SK-N-SH (cell line): ENCODE measurements around the gene FRMD7. TPM values are rescaled to one million over a fixed set of nuclear protein-coding genes. Genes with fewer than 3 reads are reported as not detected.

Experiments
- CTCF ChIA-PET: fragments of 300-600, 350-600 bp; formaldehyde crosslinking; extraction: SDS; loops from one replicate; lab custom pipeline; 2021; lab: Yijun Ruan, JAX
- POLR2A ChIA-PET: fragments of 350-600 bp; sonication (Branson Sonifier 250); formaldehyde crosslinking; extraction: SDS; loops from one replicate; lab custom pipeline; 2020; ENCODE audit warnings: antibody characterized with exemption, inconsistent platforms; lab: Yijun Ruan, JAX
- DNase-seq: peaks from one replicate; pipeline ENCODE4 v3.0.0; 2012
- H2AFZ ChIP-seq: fragments of 200-600 bp; sonication (generic); 2 replicates; pipeline ENCODE4 v1.8.1; 2016; ENCODE audit warnings: antibody characterized with exemption, mild to moderate bottlenecking, low read depth
- H3F3A ChIP-seq: fragments of 200-600 bp; sonication (generic); replicated peaks from 2 replicates; pipeline ENCODE3; 2016; ENCODE audit warnings: antibody characterized with exemption, mild to moderate bottlenecking; ENCODE audit not compliant: insufficient read depth
- H3K27ac ChIP-seq, 2 experiments: fragments of 200-500 bp in 1 of 2; fragments of 200-600 bp in 1 of 2; sonication (Bioruptor generic) in 1 of 2; sonication (generic), shearing (Covaris generic) in 1 of 2; 2 replicates each; pipeline versions ENCODE4 v1.5.1 to v1.6.1; 2014 to 2016; ENCODE audit warnings: low read depth in 2 of 2, inconsistent platforms in 1 of 2, low read length in 1 of 2, mild to moderate bottlenecking in 1 of 2, mixed read lengths in 1 of 2
- H3K27me3 ChIP-seq: fragments of 200-600 bp; sonication (generic), shearing (Covaris generic); 2 replicates; pipeline ENCODE4 v1.6.1; 2016; ENCODE audit warnings: mixed run types; ENCODE audit not compliant: insufficient read depth
- H3K36me3 ChIP-seq, 2 experiments: fragments of 200-500 bp in 1 of 2; fragments of 200-600 bp in 1 of 2; sonication (Bioruptor generic) in 1 of 2; sonication (generic) in 1 of 2; replicated peaks in 1 of 2; 2 replicates each; pipeline versions ENCODE3 to v1.5.1; 2014 to 2016; ENCODE audit warnings: low read length in 1 of 2, mild to moderate bottlenecking in 1 of 2; ENCODE audit not compliant: insufficient read depth in 2 of 2, control insufficient read depth in 1 of 2
- H3K4me1 ChIP-seq, 2 experiments: fragments of 200-500 bp in 1 of 2; fragments of 200-600 bp in 1 of 2; sonication (Bioruptor generic) in 1 of 2; sonication (generic), shearing (Covaris generic) in 1 of 2; 2 replicates each; pipeline versions ENCODE4 v1.5.1 to v1.6.1; 2014 to 2016; ENCODE audit warnings: low read depth in 1 of 2, low read length in 1 of 2, mixed run types in 1 of 2; ENCODE audit not compliant: insufficient read depth in 2 of 2, control insufficient read depth in 1 of 2
- H3K4me2 ChIP-seq: fragments of 200-600 bp; sonication (generic), shearing (Covaris generic); 2 replicates; pipeline ENCODE4 v1.6.1; 2017; ENCODE audit warnings: mixed run types
- H3K4me3 ChIP-seq, 2 experiments: fragments of 200-500 bp in 1 of 2; fragments of 200-600 bp in 1 of 2; sonication (Bioruptor generic) in 1 of 2; sonication (generic), shearing (Covaris generic) in 1 of 2; 2 replicates each; pipeline versions ENCODE4 v1.5.1 to v1.8.1; 2014 to 2016; ENCODE audit warnings: low read depth in 2 of 2, inconsistent platforms in 1 of 2, low read length in 1 of 2, mild to moderate bottlenecking in 1 of 2, mixed read lengths in 1 of 2, moderate library complexity in 1 of 2
- H3K79me2 ChIP-seq: fragments of 200-600 bp; sonication (generic); 2 replicates; pipeline ENCODE4 v1.8.1; 2017; ENCODE audit warnings: mild to moderate bottlenecking; ENCODE audit not compliant: insufficient read depth
- H3K9ac ChIP-seq: fragments of 200-600 bp; sonication (generic); 2 replicates; pipeline ENCODE4 v1.6.1; 2017; ENCODE audit warnings: mixed run types
- H3K9me2 ChIP-seq: fragments of 200-600 bp; sonication (generic); 2 replicates; pipeline ENCODE4 v1.6.1; 2017; ENCODE audit warnings: mixed run types
- H3K9me3 ChIP-seq: fragments of 200-600 bp; sonication (generic); 2 replicates; pipeline ENCODE4 v1.6.1; 2017; ENCODE audit warnings: mixed run types, mild to moderate bottlenecking, moderate library complexity
- H4K20me1 ChIP-seq: fragments of 200-600 bp; sonication (generic); 2 replicates; pipeline ENCODE4 v1.6.1; 2017; ENCODE audit warnings: mild to moderate bottlenecking, mixed run types; ENCODE audit not compliant: insufficient read depth
- EP300 ChIP-seq, 2 experiments: IDR thresholded peaks; 2 replicates each; pipeline versions ENCODE4 v1.4.0 to v1.6.1; 2012; ENCODE audit warnings: borderline replicate concordance in 1 of 2, low read depth in 1 of 2, low read length in 1 of 2
- FOXM1 ChIP-seq: IDR thresholded peaks from 2 replicates; pipeline ENCODE4 v1.4.0; 2012; ENCODE audit warnings: low read depth, mild to moderate bottlenecking
- IRF3 ChIP-seq: fragments of 150-350 bp; IDR thresholded peaks from 2 replicates; pipeline ENCODE4 v1.6.1; 2016; ENCODE audit warnings: mild to moderate bottlenecking, low read depth, low read length
- JUND ChIP-seq: IDR thresholded peaks from 2 replicates; pipeline ENCODE4 v1.4.0; 2012
- MXI1 ChIP-seq: IDR thresholded peaks from 2 replicates; pipeline ENCODE4 v1.6.1; 2012; ENCODE audit warnings: mild to moderate bottlenecking, low read depth, low read length, improper control_type of control experiment
- NRF1 ChIP-seq: IDR thresholded peaks from 2 replicates; pipeline ENCODE4 v1.6.1; 2012; ENCODE audit warnings: low read depth, mild to moderate bottlenecking, low read length
- POLR2AphosphoS5 ChIP-seq: IDR thresholded peaks from 2 replicates; pipeline ENCODE4 v1.6.1; 2012; ENCODE audit warnings: low read depth, low read length
- RAD21 ChIP-seq: IDR thresholded peaks from 2 replicates; pipeline ENCODE4 v1.6.1; 2012; ENCODE audit warnings: mild to moderate bottlenecking, low read length
- RCOR1 ChIP-seq: fragments of 150-350 bp; IDR thresholded peaks from 2 replicates; pipeline ENCODE4 v1.6.1; 2017; ENCODE audit warnings: antibody characterized with exemption, low read length
- REST ChIP-seq: IDR thresholded peaks from 2 replicates; pipeline ENCODE4 v1.6.1; 2012; ENCODE audit warnings: mild to moderate bottlenecking, low read depth, low read length, moderate library complexity
- RFX5 ChIP-seq: IDR thresholded peaks from 2 replicates; pipeline ENCODE4 v1.6.1; 2012; ENCODE audit warnings: mild to moderate bottlenecking, improper control_type of control experiment, low read length
- SIN3A ChIP-seq: IDR thresholded peaks from 2 replicates; pipeline ENCODE4 v1.6.1; 2012; ENCODE audit warnings: low read depth, mild to moderate bottlenecking, low read length, moderate library complexity, borderline replicate concordance
- WGBS: methylation state at CpG from one replicate; pipeline ENCODE4 v1.1.6; 2017; ENCODE audit warnings: low lambda C conversion rate; 5-methylcytosine and 5-hydroxymethylcytosine counted together
- polyA plus RNA-seq, 3 experiments: library from polyadenylated mRNA; depleted of rRNA; stranded (reverse); fragments of >200 nt; gene quantifications; 2 replicates each; pipeline ENCODE4 v1.2.3, GENCODE V29; 2012
- TF ChIP-seq, protein P1 (sequence below): IDR thresholded peaks from 2 replicates; pipeline ENCODE4; 2012

Gene FRMD7
- polyA plus RNA-seq, 1 of the 3 experiments (the other 2 are of a cell fraction), result not detected

DNA sequence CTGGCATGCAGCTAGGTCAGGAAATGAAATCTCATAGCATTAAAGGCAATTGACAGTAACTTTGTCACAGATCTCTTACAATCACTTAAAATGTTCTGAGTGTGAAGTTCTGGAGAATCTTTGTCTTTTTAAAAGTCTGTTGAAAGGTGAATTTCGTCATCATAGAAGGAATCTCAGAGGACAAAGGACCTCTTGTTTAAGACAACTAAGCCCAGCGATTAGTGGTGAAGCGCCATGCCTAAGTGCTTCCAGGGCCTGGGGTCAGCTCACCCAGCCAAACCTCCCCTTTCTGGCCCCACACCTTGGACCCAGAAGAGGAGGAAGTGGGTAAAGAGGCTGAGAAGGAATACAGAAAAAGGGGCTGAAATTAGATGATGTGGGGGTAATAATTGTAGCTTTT lies 8.5 kb downstream of the FRMD7 start:
- H4K20me1 ChIP-seq, result no peaks in the 10 kb centered on the region
- H3K9ac ChIP-seq, result no peak overlapping the region
- CTCF ChIA-PET, result interaction anchor here (0.6 kb wide), 1 partner anchor 89 kb away, joined by 3 read pairs; no protein-coding TSS in a partner anchor
- H3K9me3 ChIP-seq, result no peaks in the 10 kb centered on the region
- H2AFZ ChIP-seq, result no peak overlapping the region
- no peak overlapping the region for H3K27ac ChIP-seq
- no peak overlapping the region for H3K4me2 ChIP-seq
- peaks cover 12% of the 10 kb centered on the region; the same call in 1 of the 2 replicates for H3K27me3 ChIP-seq
- WGBS, result 35% methylated on average over 3 of the region's 3 CpGs
- H3K36me3 ChIP-seq, result no peaks in the 10 kb centered on the region
- no peaks in the 10 kb centered on the region; a peak in 1 of 4 replicates for H3K4me1 ChIP-seq
- no peak overlapping the region for H3K4me3 ChIP-seq
- DNase-seq, result no peak
- H3F3A ChIP-seq, result no peaks in the 10 kb centered on the region
- no peaks in the 10 kb centered on the region for H3K9me2 ChIP-seq
- POLR2A ChIA-PET, result no interaction called here
- no peak for TF ChIP-seq POLR2AphosphoS5
- TF ChIP-seq IRF3, result no peak
- TF ChIP-seq EP300 (IDR thresholded peaks at IDR 0.05; ENCODE audit: borderline replicate concordance in 1 of 2, low read depth in 1 of 2, low read length in 1 of 2), result no peak
- TF ChIP-seq MXI1, result no peak
- TF ChIP-seq NRF1, result no peak
- no peak for TF ChIP-seq SIN3A
- TF ChIP-seq RFX5, result no peak
- no peak for TF ChIP-seq RAD21
- no peak for TF ChIP-seq JUND
- TF ChIP-seq RCOR1, result no peak
- no peak for TF ChIP-seq FOXM1
- TF ChIP-seq, protein P1, sequence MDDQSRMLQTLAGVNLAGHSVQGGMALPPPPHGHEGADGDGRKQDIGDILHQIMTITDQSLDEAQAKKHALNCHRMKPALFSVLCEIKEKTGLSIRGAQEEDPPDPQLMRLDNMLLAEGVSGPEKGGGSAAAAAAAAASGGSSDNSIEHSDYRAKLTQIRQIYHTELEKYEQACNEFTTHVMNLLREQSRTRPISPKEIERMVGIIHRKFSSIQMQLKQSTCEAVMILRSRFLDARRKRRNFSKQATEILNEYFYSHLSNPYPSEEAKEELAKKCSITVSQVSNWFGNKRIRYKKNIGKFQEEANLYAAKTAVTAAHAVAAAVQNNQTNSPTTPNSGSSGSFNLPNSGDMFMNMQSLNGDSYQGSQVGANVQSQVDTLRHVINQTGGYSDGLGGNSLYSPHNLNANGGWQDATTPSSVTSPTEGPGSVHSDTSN, result no peak
- TF ChIP-seq REST, result no peak
- TF ChIP-seq, all 33 proteins: peak for 0
- no peaks in the 10 kb centered on the region for H3K79me2 ChIP-seq
